ENCODE measurements around the gene NFATC3.

NFATC3 gene

DNA sequence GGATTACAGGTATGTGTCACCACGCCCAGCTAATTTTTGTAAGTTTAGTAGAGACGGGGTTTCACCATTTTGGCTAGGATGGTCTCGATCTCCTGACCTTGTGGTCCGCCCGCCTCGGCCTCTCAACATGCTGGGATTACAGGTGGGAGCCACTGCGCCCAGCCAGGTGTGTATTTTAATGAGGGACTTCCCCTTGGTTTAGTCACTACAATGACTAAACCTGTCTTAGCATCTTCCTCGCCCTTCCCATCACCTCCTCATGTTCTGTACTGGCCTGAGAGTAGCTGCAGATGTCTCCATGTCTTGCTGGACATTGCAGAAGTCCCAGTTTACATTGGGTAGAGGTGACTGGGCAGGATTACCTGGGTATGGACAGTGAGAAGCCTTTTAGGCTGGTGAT, 188.7 kb downstream of the NFATC3 start:
- DNase-seq (ENCODE audit: low read depth) = no peak

DNA sequence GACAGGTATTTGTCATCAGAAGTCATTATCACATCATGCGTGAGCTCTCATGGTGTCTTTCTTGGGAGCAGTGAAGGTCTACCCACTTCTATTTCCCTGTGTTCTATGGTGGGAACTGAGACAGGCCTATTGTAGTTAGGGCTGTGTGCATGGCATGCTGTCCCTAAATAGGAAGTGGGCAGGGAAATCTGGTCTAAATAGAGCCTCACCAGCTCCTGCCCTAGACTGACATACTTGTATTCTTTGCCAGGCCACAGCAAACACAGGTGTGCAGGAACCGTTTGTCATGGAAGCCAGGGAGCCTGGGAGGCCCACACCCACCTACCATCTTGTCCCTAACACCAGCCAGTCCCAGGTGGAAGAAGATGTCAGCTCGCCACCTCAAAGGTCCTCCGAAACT, 189.3 kb downstream of the NFATC3 start:
- no peak for DNase-seq (ENCODE audit: low read depth)

DNA sequence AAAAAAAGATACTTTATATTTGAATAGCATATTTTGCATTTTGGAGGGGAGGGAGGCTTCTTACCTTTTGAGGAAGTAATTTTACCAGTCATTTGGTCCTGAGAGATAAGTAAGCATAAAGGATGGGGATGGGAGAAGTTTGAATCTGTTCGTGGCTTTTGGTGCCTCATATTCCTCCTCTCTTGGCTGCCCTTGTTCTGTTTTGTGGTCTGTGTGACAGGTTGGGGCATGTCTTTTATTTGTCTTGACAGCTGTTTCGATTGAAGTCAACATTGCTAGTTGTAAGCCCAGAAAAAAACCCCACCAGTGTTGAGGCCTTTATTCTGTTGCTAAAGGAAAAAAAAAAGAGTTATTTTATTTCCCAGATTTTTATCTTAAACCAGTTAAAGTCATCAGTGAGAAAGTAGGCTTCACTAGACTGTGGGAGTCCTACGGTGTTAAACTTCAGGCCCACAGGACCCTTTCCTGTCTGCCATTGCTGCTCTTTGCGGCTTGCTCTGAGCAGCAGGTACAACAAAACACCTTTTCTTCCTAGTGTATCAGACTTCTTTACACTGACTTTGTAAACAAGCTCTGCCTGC, 190.5 kb downstream of the NFATC3 start:
- DNase-seq (ENCODE audit: low read depth) = peak; percentile 37

DNA sequence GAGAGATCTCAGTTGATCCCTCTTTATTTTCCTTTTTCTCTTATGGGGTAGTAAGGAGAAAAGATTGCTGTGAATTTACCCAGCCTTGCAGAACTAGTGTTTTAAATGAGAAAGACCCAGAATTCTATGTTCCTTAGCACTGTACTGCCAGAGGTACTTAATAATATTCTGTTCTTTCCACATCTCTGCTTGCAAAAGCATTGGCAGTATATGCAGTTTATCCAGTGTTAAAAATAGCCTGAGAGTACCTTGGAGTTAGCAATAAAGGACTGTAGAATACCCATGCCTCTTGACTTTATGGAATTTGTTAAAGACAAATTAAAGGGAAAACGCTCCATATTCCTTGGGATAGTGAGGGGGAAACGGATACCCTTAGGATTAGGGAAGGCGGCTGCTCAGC, 191.1 kb downstream of the NFATC3 start:
- DNase-seq (ENCODE audit: low read depth) = no peak
